ENCODE measurements around the gene RPS6KC1.
"Not testable (repeated sequence)": the region's sequence is repeated elsewhere in the genome, so short reads cannot be mapped to it uniquely, and the experiment has no call there.

Gene RPS6KC1

GRCh38 chr1:213287987-213288386, 236.9 kb downstream of the RPS6KC1 start:
- DNase-seq, result no peak

- no peak for DNase-seq
These were observed 240.5 kb downstream of the RPS6KC1 start for GRCh38 chr1:213291526-213291925.

- DNase-seq, result no peak
These were observed 241.6 kb downstream of the RPS6KC1 start for GRCh38 chr1:213292614-213293013.

- DNase-seq, result no peak
These were observed 244.8 kb downstream of the RPS6KC1 start for GRCh38 chr1:213295860-213296259.

- DNase-seq, result no peak
These were observed 245.5 kb downstream of the RPS6KC1 start for GRCh38 chr1:213296558-213296957.

- no peak for DNase-seq
These were observed 246.0 kb downstream of the RPS6KC1 start for GRCh38 chr1:213297021-213297420.

- no peak for DNase-seq
These were observed 249.4 kb downstream of the RPS6KC1 start for GRCh38 chr1:213300433-213300832.

- DNase-seq, result not testable (repeated sequence)
These were observed 250.5 kb downstream of the RPS6KC1 start for GRCh38 chr1:213301524-213301923.

GRCh38 chr1:213303286-213303685, 252.2 kb downstream of the RPS6KC1 start:
- no peak for DNase-seq

- no peak for DNase-seq
These were observed 264.5 kb downstream of the RPS6KC1 start for GRCh38 chr1:213315571-213315970.

- not testable (repeated sequence) for DNase-seq
These were observed 267.4 kb downstream of the RPS6KC1 start for GRCh38 chr1:213318458-213318857.

GRCh38 chr1:213320191-213320870, 269.3 kb downstream of the RPS6KC1 start:
- DNase-seq, result no peak
